GM21367 (cell line): ENCODE data around the gene IFNL1.
"Not testable (repeated sequence)": the region's sequence is repeated elsewhere in the genome, so short reads cannot be mapped to it uniquely, and the experiment has no call there.

Experiments used
- ATAC-seq: cut with Tn5 transposase; IDR thresholded peaks from one replicate; pipeline ENCODE4 v1.9.1; 2021; ENCODE audit not compliant: unreplicated experiment

Gene IFNL1

GRCh38 chr19:39270036-39270871 is 26.0 kb upstream of the IFNL1 start:
- no peak for ATAC-seq

- ATAC-seq, result not testable (repeated sequence)
These were observed 22.3 kb upstream of the IFNL1 start for GRCh38 chr19:39273859-39274258.

- ATAC-seq, result no peak
These were observed 20.6 kb upstream of the IFNL1 start for GRCh38 chr19:39275578-39275977.

- no peak for ATAC-seq
These were observed 19.5 kb upstream of the IFNL1 start for GRCh38 chr19:39276740-39277139.

- no peak for ATAC-seq
These were observed 18.6 kb upstream of the IFNL1 start for GRCh38 chr19:39277598-39277997.

- no peak for ATAC-seq
These were observed 14.2 kb upstream of the IFNL1 start for GRCh38 chr19:39282021-39282420.

- no peak for ATAC-seq
These were observed 12.2 kb upstream of the IFNL1 start for GRCh38 chr19:39284032-39284431.

GRCh38 chr19:39293394-39293793 is 2.8 kb upstream of the IFNL1 start:
- ATAC-seq, result no peak

GRCh38 chr19:39296906-39297305 is 699 bp downstream of the IFNL1 start:
- ATAC-seq, result no peak

GRCh38 chr19:39297931-39298634 is 1.9 kb downstream of the IFNL1 start:
- ATAC-seq, result no peak

- ATAC-seq, result no peak
These were observed 3.2 kb downstream of the IFNL1 start for GRCh38 chr19:39299404-39299803.

- ATAC-seq, result no peak
These were observed 3.6 kb downstream of the IFNL1 start for GRCh38 chr19:39299832-39300231.

- ATAC-seq, result no peak
These were observed 4.8 kb downstream of the IFNL1 start for GRCh38 chr19:39301021-39301420.

GRCh38 chr19:39301562-39301961 is 5.4 kb downstream of the IFNL1 start:
- no peak for ATAC-seq

GRCh38 chr19:39303373-39304184 is 7.4 kb downstream of the IFNL1 start:
- no peak for ATAC-seq

GRCh38 chr19:39304185-39304513 is 7.9 kb downstream of the IFNL1 start:
- ATAC-seq, result no peak

- ATAC-seq, result no peak
These were observed 8.7 kb downstream of the IFNL1 start for GRCh38 chr19:39304701-39305571.

- no peak for ATAC-seq
These were observed 9.9 kb downstream of the IFNL1 start for GRCh38 chr19:39306075-39306474.

- no peak for ATAC-seq
These were observed 11.0 kb downstream of the IFNL1 start for GRCh38 chr19:39307046-39307821.
